Measurements from ENCODE around the gene GPER1. TPM values are rescaled to one million over a fixed set of nuclear protein-coding genes. Genes with fewer than 3 reads are reported as not detected.
"Not testable (repeated sequence)": the region's sequence is repeated elsewhere in the genome, so short reads cannot be mapped to it uniquely, and the experiment has no call there.

Gene GPER1
- polyA plus RNA-seq, 6 donors from 2014 or later = 0.40 to 0.88 (median 0.65) TPM; not detected in 3

GRCh38 chr7:1134951-1135350 lies 47.0 kb downstream of the GPER1 start:
- ATAC-seq (ENCODE audit: low read depth in 2 of 2) (no peak), DNase-seq (no peak)
- Mint-ChIP-seq H3K27me3 (no peaks in the 10 kb centered on the region), H3K4me1 (peaks cover 19 to 24% (median 19%) of the 10 kb centered on the region in 3 donors), H3K36me3 (peaks cover 4 to 7% of the 10 kb centered on the region in 2 donors), H3K9me3 (peaks cover 0 to 2% (median 0%) of the 10 kb centered on the region in 7 donors), H3K27ac (no peak overlapping the region), H3K4me3 (peak overlapping the region in 1 of 8 donors; percentile 60)

GRCh38 chr7:1136841-1137516 lies 49.1 kb downstream of the GPER1 start:
- Mint-ChIP-seq H3K27ac (peak overlapping the region; percentile 59 to 98 (median 92)), H3K36me3 (peaks cover under 1 to 1% of the 10 kb centered on the region in 2 donors), H3K27me3 (no peaks in the 10 kb centered on the region), H3K9me3 (no peaks in the 10 kb centered on the region), H3K4me3 (peak overlapping the region; percentile 75 to 96 (median 89)), H3K4me1 (peaks cover 33 to 44% (median 35%) of the 10 kb centered on the region in 3 donors)
- DNase-seq = no peak
- no peak for ATAC-seq (ENCODE audit: low read depth in 2 of 2)

- peak overlapping the region; percentile 75 to 96 (median 94) for H3K4me3 Mint-ChIP-seq
- peak; percentile 52 to 62 for ATAC-seq (ENCODE audit: low read depth in 2 of 2)
- H3K27me3 Mint-ChIP-seq = no peaks in the 10 kb centered on the region
- H3K27ac Mint-ChIP-seq = peak overlapping the region; percentile 57 to 100 (median 98)
- no peaks in the 10 kb centered on the region for H3K9me3 Mint-ChIP-seq
- no peaks in the 10 kb centered on the region for H3K36me3 Mint-ChIP-seq
- H3K4me1 Mint-ChIP-seq = peaks cover 34 to 44% (median 35%) of the 10 kb centered on the region in 3 donors
- DNase-seq = no peak
Measured at GRCh38 chr7:1137517-1138167, 49.7 kb downstream of the GPER1 start.

GRCh38 chr7:1140476-1141104 lies 52.7 kb downstream of the GPER1 start:
- peak; percentile 42 to 49 for ATAC-seq (ENCODE audit: low read depth in 2 of 2)
- H3K4me1 Mint-ChIP-seq = peaks cover 35 to 49% (median 41%) of the 10 kb centered on the region in 3 donors
- no peaks in the 10 kb centered on the region for H3K27me3 Mint-ChIP-seq
- H3K27ac Mint-ChIP-seq = peak overlapping the region; percentile 97 to 100 (median 98)
- H3K36me3 Mint-ChIP-seq = no peaks in the 10 kb centered on the region
- H3K4me3 Mint-ChIP-seq = peak overlapping the region in 6 of 8 donors; percentile 60 to 92 (median 68)
- DNase-seq = peak; percentile 77
- no peaks in the 10 kb centered on the region for H3K9me3 Mint-ChIP-seq

GRCh38 chr7:1141651-1142050 lies 53.7 kb downstream of the GPER1 start:
- no peaks in the 10 kb centered on the region for H3K27me3 Mint-ChIP-seq
- H3K36me3 Mint-ChIP-seq = no peaks in the 10 kb centered on the region
- ATAC-seq (ENCODE audit: low read depth in 2 of 2) (no peak), DNase-seq (no peak)
- H3K27ac Mint-ChIP-seq = peak overlapping the region; percentile 58 to 100 (median 98)
- H3K4me3 Mint-ChIP-seq = no peak overlapping the region
- H3K4me1 Mint-ChIP-seq = peaks cover 33 to 48% (median 39%) of the 10 kb centered on the region in 3 donors
- H3K9me3 Mint-ChIP-seq = no peaks in the 10 kb centered on the region

- peaks cover 28 to 43% (median 34%) of the 10 kb centered on the region in 3 donors for H3K4me1 Mint-ChIP-seq
- H3K4me3 Mint-ChIP-seq = peak overlapping the region in 1 of 8 donors; percentile 76
- H3K27ac Mint-ChIP-seq = peak overlapping the region; percentile 66 to 100 (median 98)
- no peaks in the 10 kb centered on the region for H3K36me3 Mint-ChIP-seq
- ATAC-seq (ENCODE audit: low read depth in 2 of 2) = no peak
- H3K9me3 Mint-ChIP-seq = no peaks in the 10 kb centered on the region
- no peak for DNase-seq
- no peaks in the 10 kb centered on the region for H3K27me3 Mint-ChIP-seq
Measured at GRCh38 chr7:1142051-1142635, 54.2 kb downstream of the GPER1 start.

- Mint-ChIP-seq H3K4me1 (peaks cover 25 to 37% (median 28%) of the 10 kb centered on the region in 3 donors), H3K27ac (peak overlapping the region in 1 of 6 donors; percentile 97)
- not testable (repeated sequence) for H3K36me3 Mint-ChIP-seq; H3K9me3 Mint-ChIP-seq; H3K4me3 Mint-ChIP-seq; H3K27me3 Mint-ChIP-seq; ATAC-seq (ENCODE audit: low read depth in 2 of 2); DNase-seq
Measured at GRCh38 chr7:1143031-1143430, 55.1 kb downstream of the GPER1 start.

Other genes starting within 250 kb of the GPER1 start
- gene GET4, start 211.6 kb upstream of the GPER1 start, polyA plus RNA-seq (ENCODE audit: low read depth in 6 of 6) = 10 to 100 TPM in 5 of 6 donors, 1 to 10 TPM in 1; 7.6 to 25.7 (median 16.8) TPM
- 1 to 10 TPM; 3.3 to 7.0 (median 4.3) TPM for gene ADAP1, start 133.4 kb upstream of the GPER1 start, polyA plus RNA-seq (ENCODE audit: low read depth in 6 of 6)
- gene COX19, start 112.6 kb upstream of the GPER1 start, polyA plus RNA-seq (ENCODE audit: low read depth in 6 of 6) = 10 to 100 TPM; 22.6 to 34.5 (median 27.0) TPM
- gene CYP2W1, start 104.9 kb upstream of the GPER1 start, polyA plus RNA-seq (ENCODE audit: low read depth in 6 of 6) = not detected
- gene GPR146, start 43.6 kb upstream of the GPER1 start, polyA plus RNA-seq (ENCODE audit: low read depth in 6 of 6) = 1 to 10 TPM; 2.0 to 9.7 (median 3.9) TPM
- 10 to 100 TPM; 59.3 to 73.5 (median 67.9) TPM for gene ZFAND2A, start 72.1 kb downstream of the GPER1 start, polyA plus RNA-seq (ENCODE audit: low read depth in 6 of 6)
- not detected for gene UNCX, start 144.8 kb downstream of the GPER1 start, polyA plus RNA-seq (ENCODE audit: low read depth in 6 of 6)

All from naive B cell (primary cell).